T-helper 1 cell (primary cell): ENCODE results near the gene ZNF804B.
"Not testable (repeated sequence)": the region's sequence is repeated elsewhere in the genome, so short reads cannot be mapped to it uniquely, and the experiment has no call there.

Source experiments
- DNase-seq, 5 donors: peaks; one replicate each; pipeline ENCODE4 v3.0.0-alpha.2; 2012 to 2020

The ZNF804B gene

GRCh38 chr7:89103564-89103963, 344.1 kb downstream of the ZNF804B start:
- no peak for DNase-seq

- no peak for DNase-seq
Observed at GRCh38 chr7:89104748-89105685, 345.5 kb downstream of the ZNF804B start.

GRCh38 chr7:89123871-89124270, 364.4 kb downstream of the ZNF804B start:
- no peak for DNase-seq

GRCh38 chr7:89129600-89130375, 370.3 kb downstream of the ZNF804B start:
- DNase-seq = no peak

- DNase-seq = no peak
Observed at GRCh38 chr7:89133357-89133756, 373.9 kb downstream of the ZNF804B start.

- DNase-seq = no peak
Observed at GRCh38 chr7:89133819-89134218, 374.3 kb downstream of the ZNF804B start.

- DNase-seq = no peak
Observed at GRCh38 chr7:89145801-89146200, 386.3 kb downstream of the ZNF804B start.

- DNase-seq = no peak
Observed at GRCh38 chr7:89160107-89160506, 400.6 kb downstream of the ZNF804B start.

GRCh38 chr7:89165421-89165820, 405.9 kb downstream of the ZNF804B start:
- DNase-seq = no peak

- DNase-seq = no peak
Observed at GRCh38 chr7:89170628-89171027, 411.1 kb downstream of the ZNF804B start.

- no peak for DNase-seq
Observed at GRCh38 chr7:89182116-89182515, 422.6 kb downstream of the ZNF804B start.

GRCh38 chr7:89183712-89184111, 424.2 kb downstream of the ZNF804B start:
- no peak for DNase-seq

- DNase-seq = no peak
Observed at GRCh38 chr7:89200758-89201157, 441.3 kb downstream of the ZNF804B start.

GRCh38 chr7:89223900-89224395, 464.4 kb downstream of the ZNF804B start:
- DNase-seq = no peak

GRCh38 chr7:89228688-89229171, 469.2 kb downstream of the ZNF804B start:
- DNase-seq = not testable (repeated sequence)

- no peak for DNase-seq
Observed at GRCh38 chr7:89238156-89238555, 478.7 kb downstream of the ZNF804B start.

GRCh38 chr7:89246196-89246595, 486.7 kb downstream of the ZNF804B start:
- DNase-seq = no peak

GRCh38 chr7:89247207-89247606, 487.7 kb downstream of the ZNF804B start:
- no peak for DNase-seq

- no peak for DNase-seq
Observed at GRCh38 chr7:89259085-89259484, 499.6 kb downstream of the ZNF804B start.

- DNase-seq = no peak
Observed at GRCh38 chr7:89264126-89264525, 504.6 kb downstream of the ZNF804B start.

- DNase-seq = no peak
Observed at GRCh38 chr7:89265631-89266030, 506.1 kb downstream of the ZNF804B start.

- no peak for DNase-seq
Observed at GRCh38 chr7:89283302-89283701, 523.8 kb downstream of the ZNF804B start.

GRCh38 chr7:89308535-89308934, 549.0 kb downstream of the ZNF804B start:
- no peak for DNase-seq
